GM23248 (cell line): ENCODE results near the gene ATP6V1B1. TPM values are rescaled to one million over a fixed set of nuclear protein-coding genes. Genes with fewer than 3 reads are reported as not detected.

Source experiments
- DNase-seq: peaks from one replicate; pipeline ENCODE4 v3.0.0-alpha.2; 2015
- H2AFZ ChIP-seq: fragments of 200-600 bp; sonication (generic); 2 replicates; pipeline ENCODE4 v1.6.1; 2016; ENCODE audit warnings: antibody characterized with exemption
- H3F3A ChIP-seq: fragments of 200-600 bp; sonication (generic); 2 replicates; pipeline ENCODE4 v1.6.1; 2016; ENCODE audit warnings: mild to moderate bottlenecking, antibody characterized with exemption, mixed run types; ENCODE audit not compliant: insufficient read depth
- H3K27ac ChIP-seq: fragments of 200-600 bp; sonication (generic); 2 replicates; pipeline ENCODE4 v1.5.1; 2016; ENCODE audit warnings: mild to moderate bottlenecking
- H3K27me3 ChIP-seq: fragments of 200-600 bp; sonication (generic); replicated peaks from 2 replicates; pipeline ENCODE4 v1.6.1; 2016; ENCODE audit warnings: mild to moderate bottlenecking; ENCODE audit not compliant: insufficient read depth
- H3K36me3 ChIP-seq: fragments of 200-600 bp; sonication (generic); 2 replicates; pipeline ENCODE4 v1.6.1; 2016; ENCODE audit warnings: low read depth, mild to moderate bottlenecking
- H3K4me1 ChIP-seq: fragments of 200-600 bp; sonication (generic); 2 replicates; pipeline ENCODE4 v1.6.1; 2016; ENCODE audit warnings: mild to moderate bottlenecking; ENCODE audit not compliant: insufficient read depth
- H3K4me2 ChIP-seq: fragments of 200-600 bp; sonication (generic); one replicate; pipeline ENCODE4 v1.6.1; 2016; ENCODE audit warnings: mild to moderate bottlenecking; ENCODE audit not compliant: unreplicated experiment
- H3K4me3 ChIP-seq: fragments of 200-600 bp; sonication (generic); 2 replicates; pipeline ENCODE4 v1.5.1; 2016; ENCODE audit warnings: mild to moderate bottlenecking
- H3K79me2 ChIP-seq: fragments of 200-600 bp; sonication (generic); 2 replicates; pipeline ENCODE4 v1.6.1; 2016; ENCODE audit warnings: mild to moderate bottlenecking; ENCODE audit not compliant: insufficient read depth
- H3K9ac ChIP-seq: fragments of 200-600 bp; sonication (generic); 2 replicates; pipeline ENCODE4 v1.6.1; 2016; ENCODE audit warnings: mild to moderate bottlenecking
- H3K9me2 ChIP-seq: fragments of 200-600 bp; sonication (generic); 2 replicates; pipeline ENCODE4 v1.6.1; 2016; ENCODE audit warnings: mixed run types, mild to moderate bottlenecking, moderate library complexity; ENCODE audit not compliant: insufficient read depth
- H3K9me3 ChIP-seq: fragments of 200-600 bp; sonication (generic); one replicate; pipeline ENCODE4 v1.6.1; 2017; ENCODE audit warnings: low read depth
- H4K20me1 ChIP-seq: fragments of 200-600 bp; sonication (generic); 2 replicates; pipeline ENCODE4 v1.6.0; 2016; ENCODE audit not compliant: insufficient read depth
- EZH2 ChIP-seq: fragments of 200-600 bp; sonication (generic); IDR thresholded peaks from 2 replicates; pipeline ENCODE4 v1.6.1; 2018; ENCODE audit warnings: antibody characterized with exemption, mild to moderate bottlenecking; ENCODE audit not compliant: insufficient read depth, poor library complexity, severe bottlenecking
- EZH2phosphoT487 ChIP-seq: fragments of 200-600 bp; sonication (generic); IDR thresholded peaks from 2 replicates; pipeline ENCODE4 v1.6.1; 2018; ENCODE audit warnings: antibody characterized with exemption, moderate library complexity, mild to moderate bottlenecking, low read depth; ENCODE audit not compliant: insufficient read depth
- WGBS, 2 experiments: methylation state at CpG; one replicate each; pipeline ENCODE4 v1.1.6; 2015 to 2017; ENCODE audit warnings: low lambda C conversion rate in 2 of 2, low coverage in 1 of 2; ENCODE audit errors: missing lambda C conversion rate in 2 of 2; 5-methylcytosine and 5-hydroxymethylcytosine counted together
- in situ Hi-C: fragments of 300-500 bp; cut with MboI; formaldehyde crosslinking; loops from 2 replicates; pipeline ENCODE4 v1.15.0; 2020
- polyA plus RNA-seq: library from polyadenylated mRNA; unstranded; fragments of >200 nt; fragmentation: Nextera tagmentation; extraction: Ambion mirVana; gene quantifications from 2 replicates; pipeline ENCODE4 v1.2.1, GENCODE V29; 2016
- total RNA-seq: library from RNA; depleted of rRNA; stranded (reverse); fragments of >200 nt; shearing (Covaris generic); gene quantifications from 2 replicates; pipeline ENCODE4 v1.2.3, GENCODE V29; 2014

ATP6V1B1 gene
- total and polyA plus RNA-seq, 2 experiments from 2014 or later: 0.60 TPM; not detected in 1

DNA sequence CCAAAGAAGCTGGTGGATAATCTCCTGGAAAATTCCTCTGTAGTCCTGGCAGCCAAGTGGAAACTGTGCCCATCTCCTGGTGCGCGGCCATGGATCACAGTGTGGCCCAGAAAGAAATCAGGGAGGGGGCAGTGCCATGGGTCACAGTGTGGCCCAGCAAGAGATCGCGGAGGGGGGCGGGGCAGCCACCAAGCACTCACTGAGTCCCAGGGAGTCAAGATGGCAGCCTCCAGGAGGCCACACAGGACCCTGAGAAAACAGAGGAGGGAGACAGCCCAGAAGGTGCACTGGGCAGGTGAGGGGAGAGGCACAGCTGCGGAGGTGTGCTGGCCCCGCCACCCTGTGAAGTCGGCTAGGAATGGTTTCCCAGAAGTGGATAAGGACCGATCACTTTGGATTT lies 8.1 kb upstream of the ATP6V1B1 start:
- TF ChIP-seq EZH2phosphoT487: no peak
- TF ChIP-seq EZH2: no peak
- Histone ChIP-seq H3K27me3 (no peaks in the 10 kb centered on the region), H3K9me2 (no peaks in the 10 kb centered on the region), H2AFZ (no peak overlapping the region), H3K27ac (no peak overlapping the region), H3K36me3 (no peaks in the 10 kb centered on the region), H4K20me1 (no peaks in the 10 kb centered on the region), H3F3A (no peaks in the 10 kb centered on the region), H3K9ac (no peak overlapping the region), H3K4me1 (no peaks in the 10 kb centered on the region), H3K79me2 (no peaks in the 10 kb centered on the region), H3K4me2 (no peak overlapping the region), H3K9me3 (no peaks in the 10 kb centered on the region), H3K4me3 (no peak overlapping the region)
- no peak for DNase-seq
- in situ Hi-C loops: no loop called here
- WGBS, 2 experiments: 69 to 78% methylated on average over 9 of the region's 9 CpGs

DNA sequence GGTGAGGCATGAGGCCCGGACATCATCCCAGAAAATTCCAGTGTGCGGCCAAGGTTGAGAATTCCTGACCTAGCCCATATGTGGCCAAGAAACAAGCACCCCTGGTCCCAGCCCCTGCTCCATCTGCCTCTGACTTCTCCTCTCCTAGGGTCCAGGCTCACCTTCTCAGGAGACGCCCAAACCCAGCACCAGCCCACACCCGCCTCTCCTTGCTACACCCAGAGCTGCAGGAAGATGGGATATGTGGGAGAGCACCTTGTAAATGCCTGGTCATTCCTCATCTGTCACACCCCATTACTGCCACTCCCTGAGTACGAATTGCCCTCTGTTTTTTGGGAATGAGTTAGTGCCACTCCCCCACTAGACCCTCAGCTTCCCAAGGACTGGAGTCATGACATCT lies 7.3 kb upstream of the ATP6V1B1 start:
- no peak for TF ChIP-seq EZH2
- TF ChIP-seq EZH2phosphoT487: no peak
- in situ Hi-C loops: no loop called here

DNA sequence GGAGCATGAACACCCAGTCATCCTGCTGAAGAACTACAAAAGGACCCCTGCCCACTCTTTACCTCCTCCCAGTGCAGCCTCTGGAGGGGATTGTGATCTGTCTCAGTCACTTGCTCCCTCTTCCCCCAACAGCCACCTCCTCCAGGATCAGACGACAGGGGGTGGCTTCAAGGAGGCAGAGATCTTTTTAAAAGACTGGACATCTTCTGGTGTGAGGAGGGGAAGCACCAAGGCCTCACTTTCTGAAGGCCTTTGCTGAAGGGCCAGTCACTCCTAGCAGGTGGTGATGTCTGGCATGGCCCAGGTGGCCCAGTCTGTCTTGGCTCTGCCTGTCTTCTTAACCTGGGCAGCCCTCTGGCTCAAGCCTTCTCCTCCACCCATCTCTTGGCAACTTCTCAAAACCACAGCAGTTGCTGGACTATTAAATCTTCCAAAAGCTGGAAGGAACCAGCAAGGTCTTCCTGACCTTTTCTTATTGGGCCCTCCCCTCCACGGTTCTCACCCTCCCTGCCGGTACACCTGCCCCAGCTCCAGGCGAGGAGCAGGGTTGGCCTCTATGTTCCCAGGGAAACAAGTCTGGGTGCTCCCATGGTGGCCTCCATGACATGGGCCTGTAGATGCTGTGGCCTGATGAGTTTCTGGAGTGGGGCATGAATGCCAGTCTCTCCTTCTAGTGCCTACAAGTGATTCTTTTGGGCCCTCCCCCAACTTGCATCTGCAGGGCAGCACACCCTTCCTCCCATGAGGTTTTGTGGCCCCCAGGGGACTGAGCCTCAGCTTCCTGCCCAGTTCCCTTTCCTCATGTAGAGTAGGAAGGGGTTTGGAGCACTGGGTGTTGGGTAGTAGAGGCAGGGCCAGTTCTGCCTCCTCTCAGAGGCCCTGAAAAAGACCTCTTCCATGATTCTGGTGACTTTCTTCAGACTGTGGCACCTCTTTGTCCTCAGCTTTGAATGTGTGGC lies 5.0 kb upstream of the ATP6V1B1 start:
- H3K9me3 ChIP-seq: no peaks in the 10 kb centered on the region
- in situ Hi-C loops: no loop called here
- no peaks in the 10 kb centered on the region for H3K79me2 ChIP-seq
- H3K4me3 ChIP-seq: no peak overlapping the region
- H4K20me1 ChIP-seq: no peaks in the 10 kb centered on the region
- no peaks in the 10 kb centered on the region for H3K4me1 ChIP-seq
- H3K27ac ChIP-seq: no peak overlapping the region
- H3K36me3 ChIP-seq: no peaks in the 10 kb centered on the region
- TF ChIP-seq EZH2: no peak
- no peak for TF ChIP-seq EZH2phosphoT487
- no peak overlapping the region for H3K4me2 ChIP-seq
- H3F3A ChIP-seq: no peaks in the 10 kb centered on the region
- 38 to 41% methylated on average over 4 of the region's 4 CpGs for WGBS, 2 experiments
- no peaks in the 10 kb centered on the region; the same call in 1 of the 2 replicates for H3K27me3 ChIP-seq
- no peak overlapping the region for H2AFZ ChIP-seq
- DNase-seq: no peak
- no peaks in the 10 kb centered on the region for H3K9me2 ChIP-seq
- H3K9ac ChIP-seq: no peak overlapping the region

More for the DNA sequence above, 7.3 kb upstream of the ATP6V1B1 start:
- Histone ChIP-seq H3K9ac (no peak overlapping the region), H4K20me1 (no peaks in the 10 kb centered on the region), H3K4me1 (no peaks in the 10 kb centered on the region), H3F3A (no peaks in the 10 kb centered on the region), H3K36me3 (no peaks in the 10 kb centered on the region), H3K4me3 (no peak overlapping the region), H3K4me2 (no peak overlapping the region), H3K27me3 (no peaks in the 10 kb centered on the region), H3K9me2 (no peaks in the 10 kb centered on the region), H3K27ac (no peak overlapping the region), H3K79me2 (no peaks in the 10 kb centered on the region), H2AFZ (no peak overlapping the region), H3K9me3 (no peaks in the 10 kb centered on the region)
- 55 to 62% methylated on average over 5 of the region's 5 CpGs for WGBS, 2 experiments
- DNase-seq: no peak

DNA sequence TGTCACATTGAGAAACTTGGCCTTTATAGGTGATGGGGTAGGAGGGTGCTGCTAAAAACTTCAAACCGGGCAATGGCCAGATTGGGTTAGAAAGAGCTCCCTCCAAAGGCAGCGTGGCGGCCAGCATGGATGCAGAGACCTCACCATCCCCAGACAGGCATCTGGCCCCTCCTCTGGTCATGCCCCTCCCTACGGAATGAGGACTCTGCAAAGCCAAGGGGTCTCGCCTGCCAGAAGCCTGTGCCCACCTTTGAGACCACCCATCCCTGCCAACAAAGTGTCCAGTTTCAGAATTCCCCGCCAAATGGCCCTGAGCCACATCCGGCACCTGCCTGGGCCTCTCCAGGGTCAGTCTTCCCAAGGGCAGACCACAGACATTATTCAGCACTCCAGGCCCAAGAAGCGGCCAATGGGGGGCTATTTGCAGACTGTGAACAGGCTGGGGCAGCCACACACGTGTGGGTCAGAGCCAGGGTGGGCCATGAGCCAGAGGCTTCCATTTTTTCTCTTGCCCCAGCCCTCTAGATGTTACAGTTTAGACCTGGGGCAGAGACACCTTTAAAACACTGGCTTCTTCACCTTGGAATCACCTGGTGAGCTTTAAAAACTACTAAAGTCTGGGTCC lies 4.2 kb upstream of the ATP6V1B1 start:
- Histone ChIP-seq H3F3A (no peaks in the 10 kb centered on the region), H3K9ac (no peak overlapping the region), H3K4me2 (no peak overlapping the region), H3K36me3 (no peaks in the 10 kb centered on the region), H2AFZ (no peak overlapping the region), H4K20me1 (no peaks in the 10 kb centered on the region), H3K79me2 (no peaks in the 10 kb centered on the region), H3K27ac (no peak overlapping the region), H3K4me1 (no peaks in the 10 kb centered on the region), H3K4me3 (no peak overlapping the region), H3K9me2 (no peaks in the 10 kb centered on the region), H3K27me3 (no peaks in the 10 kb centered on the region; the same call in 1 of the 2 replicates), H3K9me3 (no peaks in the 10 kb centered on the region)
- WGBS, 2 experiments: 32 to 48% methylated on average over 9 of the region's 9 CpGs
- no peak for DNase-seq
- TF ChIP-seq EZH2phosphoT487 (no peak), EZH2 (no peak)
- in situ Hi-C loops: no loop called here
